Fibroblast of lung (primary cell): Measurements from ENCODE around the gene FMNL2.

Experiments used
- EZH2 ChIP-seq: IDR thresholded peaks from 2 replicates; pipeline ENCODE4 v1.5.1; 2012; ENCODE audit warnings: low read length, control low read depth, mild to moderate bottlenecking; ENCODE audit errors: missing control alignments
- TF ChIP-seq, protein P1 (sequence below), 2 donors: IDR thresholded peaks in 1 of 2; conservative IDR thresholded peaks in 1 of 2; 1 replicate in 1 of 2; 2 replicates in 1 of 2; pipeline ENCODE4 v1.5.1; 2011 to 2012; ENCODE audit warnings: low read length in 2 of 2, control low read depth in 1 of 2, inconsistent platforms in 1 of 2, low read depth in 1 of 2, mild to moderate bottlenecking in 1 of 2

DNA sequence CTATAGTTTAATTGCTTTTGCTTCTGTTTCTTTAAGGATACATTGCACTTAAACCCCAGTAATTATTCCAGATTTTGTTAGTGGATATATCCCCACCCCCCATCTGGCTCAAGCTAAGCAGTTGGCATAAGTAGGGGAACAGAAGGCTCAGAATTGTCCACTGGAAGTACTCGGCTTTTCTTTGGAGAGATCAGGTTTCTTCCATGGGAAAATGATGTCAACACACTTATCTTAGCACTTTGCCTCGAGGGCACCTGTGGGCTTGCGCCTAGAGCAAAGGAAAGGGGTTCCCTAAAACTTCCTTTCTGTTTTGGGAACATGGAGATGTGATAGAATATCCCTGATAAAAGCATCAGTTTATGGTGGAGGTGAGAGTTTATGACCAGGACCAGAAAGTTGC lies 130.6 kb downstream of the FMNL2 start:
- TF ChIP-seq, protein P1, sequence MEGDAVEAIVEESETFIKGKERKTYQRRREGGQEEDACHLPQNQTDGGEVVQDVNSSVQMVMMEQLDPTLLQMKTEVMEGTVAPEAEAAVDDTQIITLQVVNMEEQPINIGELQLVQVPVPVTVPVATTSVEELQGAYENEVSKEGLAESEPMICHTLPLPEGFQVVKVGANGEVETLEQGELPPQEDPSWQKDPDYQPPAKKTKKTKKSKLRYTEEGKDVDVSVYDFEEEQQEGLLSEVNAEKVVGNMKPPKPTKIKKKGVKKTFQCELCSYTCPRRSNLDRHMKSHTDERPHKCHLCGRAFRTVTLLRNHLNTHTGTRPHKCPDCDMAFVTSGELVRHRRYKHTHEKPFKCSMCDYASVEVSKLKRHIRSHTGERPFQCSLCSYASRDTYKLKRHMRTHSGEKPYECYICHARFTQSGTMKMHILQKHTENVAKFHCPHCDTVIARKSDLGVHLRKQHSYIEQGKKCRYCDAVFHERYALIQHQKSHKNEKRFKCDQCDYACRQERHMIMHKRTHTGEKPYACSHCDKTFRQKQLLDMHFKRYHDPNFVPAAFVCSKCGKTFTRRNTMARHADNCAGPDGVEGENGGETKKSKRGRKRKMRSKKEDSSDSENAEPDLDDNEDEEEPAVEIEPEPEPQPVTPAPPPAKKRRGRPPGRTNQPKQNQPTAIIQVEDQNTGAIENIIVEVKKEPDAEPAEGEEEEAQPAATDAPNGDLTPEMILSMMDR (conservative IDR thresholded peaks at IDR 0.05 in 1 of 2, IDR thresholded peaks at IDR 0.05 in 1 of 2; ENCODE audit: low read depth in 1 of 2, low read length in 2 of 2): no peak
- TF ChIP-seq EZH2: no peak
